ENCODE results near the gene SHISAL1.
"Not testable (repeated sequence)": the region's sequence is repeated elsewhere in the genome, so short reads cannot be mapped to it uniquely, and the experiment has no call there.

SHISAL1 gene

GRCh38 chr22:44325718-44326490 lies 13.2 kb upstream of the SHISAL1 start:
- no peak for DNase-seq

- DNase-seq = not testable (repeated sequence)
Measured at GRCh38 chr22:44323140-44323790, 10.5 kb upstream of the SHISAL1 start.

GRCh38 chr22:44319685-44320084 lies 6.9 kb upstream of the SHISAL1 start:
- no peak for DNase-seq

- no peak for DNase-seq
Measured at GRCh38 chr22:44318751-44319150, 6.0 kb upstream of the SHISAL1 start.

GRCh38 chr22:44317886-44318637 lies 5.3 kb upstream of the SHISAL1 start:
- no peak for DNase-seq

- DNase-seq = no peak
Measured at GRCh38 chr22:44317123-44317444, 4.3 kb upstream of the SHISAL1 start.

- DNase-seq = no peak
Measured at GRCh38 chr22:44316393-44317122, 3.8 kb upstream of the SHISAL1 start.

- DNase-seq = no peak
Measured at GRCh38 chr22:44314425-44315067, 1.8 kb upstream of the SHISAL1 start.

- DNase-seq = no peak
Measured at GRCh38 chr22:44313385-44314006, 745 bp upstream of the SHISAL1 start.

GRCh38 chr22:44311855-44312170 lies 938 bp downstream of the SHISAL1 start:
- no peak for DNase-seq

GRCh38 chr22:44311104-44311854 lies 1.5 kb downstream of the SHISAL1 start:
- DNase-seq = no peak

- DNase-seq = no peak
Measured at GRCh38 chr22:44309647-44310046, 3.1 kb downstream of the SHISAL1 start.

GRCh38 chr22:44309137-44309536 lies 3.6 kb downstream of the SHISAL1 start:
- DNase-seq = no peak

GRCh38 chr22:44307509-44308169 lies 5.1 kb downstream of the SHISAL1 start:
- DNase-seq = no peak

GRCh38 chr22:44305888-44306287 lies 6.9 kb downstream of the SHISAL1 start:
- no peak for DNase-seq

GRCh38 chr22:44305455-44305854 lies 7.3 kb downstream of the SHISAL1 start:
- no peak for DNase-seq

GRCh38 chr22:44304911-44305310 lies 7.8 kb downstream of the SHISAL1 start:
- DNase-seq = no peak

GRCh38 chr22:44304354-44304753 lies 8.4 kb downstream of the SHISAL1 start:
- DNase-seq = no peak

GRCh38 chr22:44302363-44302762 lies 10.4 kb downstream of the SHISAL1 start:
- DNase-seq = not testable (repeated sequence)

GRCh38 chr22:44301039-44301438 lies 11.7 kb downstream of the SHISAL1 start:
- no peak for DNase-seq

GRCh38 chr22:44299124-44299523 lies 13.6 kb downstream of the SHISAL1 start:
- no peak for DNase-seq

All from CD4-positive, alpha-beta T cell treated with Interleukin-10 for 1 hour (primary cell).